Loucy (cell line): Measurements from ENCODE around the gene DCAF6.
A peak's percentile ranks its signal among the peaks of the same experiment; 100 is the strongest.

Experiments
- H2AFZ ChIP-seq: fragments of 200-600 bp; sonication (generic); 2 replicates; pipeline ENCODE4 v1.6.0; 2016; ENCODE audit warnings: antibody characterized with exemption, mild to moderate bottlenecking, low read length, moderate library complexity
- H3F3A ChIP-seq: fragments of 200-600 bp; 2 replicates; pipeline ENCODE4 v1.6.0; 2016; ENCODE audit warnings: antibody characterized with exemption, low read depth, mild to moderate bottlenecking
- H3K27me3 ChIP-seq: fragments of 200-600 bp; sonication (generic); 2 replicates; pipeline ENCODE4 v1.6.1; 2014; ENCODE audit warnings: low read length, mild to moderate bottlenecking; ENCODE audit not compliant: insufficient read depth, poor library complexity, severe bottlenecking
- H3K36me3 ChIP-seq: fragments of 200-600 bp; sonication (generic); 2 replicates; pipeline ENCODE4 v1.6.1; 2016; ENCODE audit warnings: low read length; ENCODE audit not compliant: insufficient read depth
- H3K4me1 ChIP-seq: fragments of 200-600 bp; sonication (generic); 2 replicates; pipeline ENCODE4 v1.5.1; 2014; ENCODE audit warnings: low read length, mild to moderate bottlenecking; ENCODE audit not compliant: insufficient read depth, poor library complexity, severe bottlenecking
- H3K4me2 ChIP-seq: fragments of 200-600 bp; sonication (generic); 2 replicates; pipeline ENCODE4 v1.6.0; 2014; ENCODE audit warnings: antibody characterized with exemption, low read length, low read depth, mild to moderate bottlenecking; ENCODE audit not compliant: poor library complexity, severe bottlenecking
- H3K4me3 ChIP-seq: fragments of 200-600 bp; sonication (generic); 2 replicates; pipeline ENCODE4 v1.5.1; 2014; ENCODE audit warnings: low read length, mild to moderate bottlenecking, mixed read lengths; ENCODE audit not compliant: poor library complexity, severe bottlenecking
- H3K79me2 ChIP-seq: fragments of 200-600 bp; sonication (generic); 2 replicates; pipeline ENCODE4 v1.6.1; 2014; ENCODE audit warnings: low read length; ENCODE audit not compliant: insufficient read depth
- H3K9ac ChIP-seq: fragments of 200-600 bp; sonication (generic); 2 replicates; pipeline ENCODE4 v1.6.0; 2014; ENCODE audit warnings: mild to moderate bottlenecking, low read depth, low read length, moderate library complexity; ENCODE audit not compliant: poor library complexity, severe bottlenecking
- H3K9me2 ChIP-seq: fragments of 200-600 bp; sonication (generic); replicated peaks from 2 replicates; pipeline ENCODE4 v1.6.1; 2016; ENCODE audit warnings: low read depth, low read length, mixed read lengths
- H3K9me3 ChIP-seq: fragments of 200-600 bp; sonication (generic); 2 replicates; pipeline ENCODE4 v1.6.1; 2014; ENCODE audit warnings: mild to moderate bottlenecking, antibody characterized with exemption, low read length, low read depth; ENCODE audit not compliant: insufficient read depth
- H4K20me1 ChIP-seq: fragments of 200-600 bp; sonication (generic); 2 replicates; pipeline ENCODE4 v1.6.0; 2014; ENCODE audit warnings: antibody characterized with exemption, low read length, mild to moderate bottlenecking; ENCODE audit not compliant: insufficient read depth, poor library complexity, severe bottlenecking
- EZH2phosphoT487 ChIP-seq: fragments of 200-600 bp; IDR thresholded peaks from 2 replicates; pipeline ENCODE4 v1.6.1; 2018; ENCODE audit warnings: antibody characterized with exemption, mild to moderate bottlenecking, moderate library complexity, borderline replicate concordance
- TF ChIP-seq, protein P1 (sequence below): fragments of 200-600 bp; sonication (generic); conservative IDR thresholded peaks from 2 replicates; pipeline ENCODE4 v1.5.1; 2014; ENCODE audit warnings: mild to moderate bottlenecking, antibody characterized with exemption, low read length

The DCAF6 gene

DNA sequence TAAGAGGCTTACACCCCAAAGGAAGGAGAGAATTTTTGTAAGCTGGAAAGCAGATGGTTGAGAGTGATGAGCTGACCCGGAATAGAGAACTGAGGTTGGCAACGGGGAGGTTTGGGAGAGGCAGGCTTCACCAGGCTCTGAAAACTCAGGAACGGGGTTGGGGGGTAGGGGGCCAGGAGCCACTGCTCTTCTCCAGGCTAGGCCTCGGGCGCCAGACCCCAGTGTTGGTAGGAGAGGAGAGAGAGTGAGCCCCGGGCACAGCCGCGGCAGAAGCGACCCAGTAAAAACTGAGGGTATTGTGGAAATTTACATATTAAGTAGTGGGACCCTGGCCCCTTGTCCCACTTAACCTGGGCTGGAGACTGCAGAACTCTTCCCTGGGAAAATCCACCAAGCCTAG is 154.6 kb downstream of the DCAF6 start:
- no peak overlapping the region for H3K4me2 ChIP-seq
- no peaks in the 10 kb centered on the region for H3K79me2 ChIP-seq
- H3K36me3 ChIP-seq, result no peaks in the 10 kb centered on the region
- no peaks in the 10 kb centered on the region for H3K9me2 ChIP-seq
- no peaks in the 10 kb centered on the region for H3K27me3 ChIP-seq
- no peak overlapping the region for H3K4me3 ChIP-seq
- no peaks in the 10 kb centered on the region for H3K9me3 ChIP-seq
- no peaks in the 10 kb centered on the region for H3K4me1 ChIP-seq
- H3F3A ChIP-seq, result no peaks in the 10 kb centered on the region
- H3K9ac ChIP-seq, result no peak overlapping the region
- H2AFZ ChIP-seq, result no peak overlapping the region
- no peak for TF ChIP-seq EZH2phosphoT487
- TF ChIP-seq, protein P1, sequence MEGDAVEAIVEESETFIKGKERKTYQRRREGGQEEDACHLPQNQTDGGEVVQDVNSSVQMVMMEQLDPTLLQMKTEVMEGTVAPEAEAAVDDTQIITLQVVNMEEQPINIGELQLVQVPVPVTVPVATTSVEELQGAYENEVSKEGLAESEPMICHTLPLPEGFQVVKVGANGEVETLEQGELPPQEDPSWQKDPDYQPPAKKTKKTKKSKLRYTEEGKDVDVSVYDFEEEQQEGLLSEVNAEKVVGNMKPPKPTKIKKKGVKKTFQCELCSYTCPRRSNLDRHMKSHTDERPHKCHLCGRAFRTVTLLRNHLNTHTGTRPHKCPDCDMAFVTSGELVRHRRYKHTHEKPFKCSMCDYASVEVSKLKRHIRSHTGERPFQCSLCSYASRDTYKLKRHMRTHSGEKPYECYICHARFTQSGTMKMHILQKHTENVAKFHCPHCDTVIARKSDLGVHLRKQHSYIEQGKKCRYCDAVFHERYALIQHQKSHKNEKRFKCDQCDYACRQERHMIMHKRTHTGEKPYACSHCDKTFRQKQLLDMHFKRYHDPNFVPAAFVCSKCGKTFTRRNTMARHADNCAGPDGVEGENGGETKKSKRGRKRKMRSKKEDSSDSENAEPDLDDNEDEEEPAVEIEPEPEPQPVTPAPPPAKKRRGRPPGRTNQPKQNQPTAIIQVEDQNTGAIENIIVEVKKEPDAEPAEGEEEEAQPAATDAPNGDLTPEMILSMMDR, result no peak
- H4K20me1 ChIP-seq, result no peaks in the 10 kb centered on the region

- no peaks in the 10 kb centered on the region for H3K79me2 ChIP-seq
- no peaks in the 10 kb centered on the region for H3F3A ChIP-seq
- H3K36me3 ChIP-seq, result no peaks in the 10 kb centered on the region
- no peaks in the 10 kb centered on the region for H3K9me3 ChIP-seq
- no peaks in the 10 kb centered on the region for H4K20me1 ChIP-seq
- no peak overlapping the region for H2AFZ ChIP-seq
- H3K9ac ChIP-seq, result no peak overlapping the region
- H3K9me2 ChIP-seq, result no peaks in the 10 kb centered on the region
- no peak overlapping the region for H3K4me3 ChIP-seq
- no peak overlapping the region for H3K4me2 ChIP-seq
- no peaks in the 10 kb centered on the region for H3K4me1 ChIP-seq
- no peak for TF ChIP-seq EZH2phosphoT487
- TF ChIP-seq, protein P1, result no peak
- no peaks in the 10 kb centered on the region for H3K27me3 ChIP-seq
These were observed 155.5 kb downstream of the DCAF6 start for GRCh38 chr1:168091720-168092550.

DNA sequence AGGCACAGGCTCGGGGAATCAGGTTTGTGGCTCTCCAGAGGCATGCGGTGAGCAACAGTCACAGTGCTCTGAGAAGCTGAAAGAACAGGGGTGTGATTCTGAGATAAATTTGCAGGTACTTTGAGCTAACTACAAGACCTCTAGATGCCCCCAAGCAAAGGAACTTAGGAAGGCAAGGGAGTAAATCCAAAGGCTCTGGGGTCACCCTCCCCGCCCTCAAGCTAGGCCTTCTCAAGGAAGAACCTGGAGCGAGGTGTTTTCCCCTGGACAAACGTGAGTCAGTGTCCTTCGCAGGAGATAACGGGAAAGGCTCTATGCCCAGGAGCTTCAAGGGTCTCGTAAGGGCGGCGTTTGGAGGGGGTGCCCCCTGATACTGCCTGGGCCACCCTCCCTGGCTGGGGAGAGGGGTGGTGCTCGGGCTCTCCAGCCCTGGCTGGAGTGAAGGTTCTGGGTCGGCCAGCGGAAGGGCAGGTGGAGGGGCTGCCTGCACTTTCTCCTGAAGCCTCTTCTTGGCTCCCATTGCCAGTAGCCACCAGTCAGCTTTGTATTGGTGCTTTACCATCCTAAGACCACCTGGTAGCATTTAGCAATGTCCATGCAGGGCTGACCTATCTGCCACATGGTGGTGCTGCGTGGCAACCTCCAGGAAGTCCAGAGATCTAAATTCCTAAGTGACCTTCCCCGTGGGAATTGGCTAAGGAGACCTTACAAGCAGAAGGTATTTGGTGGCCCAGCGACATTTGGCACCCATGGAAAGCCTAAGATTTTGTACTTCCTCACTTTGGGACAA is 156.3 kb downstream of the DCAF6 start:
- no peaks in the 10 kb centered on the region for H3K36me3 ChIP-seq
- H3K4me1 ChIP-seq, result no peaks in the 10 kb centered on the region
- TF ChIP-seq, protein P1, result peak; percentile 53
- no peak for TF ChIP-seq EZH2phosphoT487
- no peak overlapping the region for H3K4me3 ChIP-seq
- H3K4me2 ChIP-seq, result no peak overlapping the region
- no peak overlapping the region for H3K9ac ChIP-seq
- no peaks in the 10 kb centered on the region for H4K20me1 ChIP-seq
- H3K9me3 ChIP-seq, result no peaks in the 10 kb centered on the region
- H3K79me2 ChIP-seq, result no peaks in the 10 kb centered on the region
- no peaks in the 10 kb centered on the region for H3F3A ChIP-seq
- H3K27me3 ChIP-seq, result no peaks in the 10 kb centered on the region
- H2AFZ ChIP-seq, result no peak overlapping the region
- H3K9me2 ChIP-seq, result no peaks in the 10 kb centered on the region
